ENCODE data around the gene SPTSSA. TPM values are rescaled to one million over a fixed set of nuclear protein-coding genes. Genes with fewer than 3 reads are reported as not detected.

Gene SPTSSA
- total RNA-seq, 1 experiment from 2014 or later, result 14.0 TPM

GRCh38 chr14:34437729-34438080 lies 24.3 kb downstream of the SPTSSA start:
- H3K9me2 ChIP-seq (replicated peaks; ENCODE audit: low read length), result no peaks in the 10 kb centered on the region
- H3K36me3 ChIP-seq (ENCODE audit: low read depth, low read length), result peaks cover 12% of the 10 kb centered on the region; the same call in 1 of the 2 replicates
- peak overlapping the region; percentile 61 for H3K4me2 ChIP-seq (ENCODE audit: low read length)
- POLR2A ChIA-PET (ENCODE audit: unreplicated experiment), result interaction anchor here (0.6 to 0.7 kb wide), 2 partner anchors 29 to 611 kb away, joined by 3 to 6 read pairs; no protein-coding TSS in a partner anchor
- peaks cover 10% of the 10 kb centered on the region for H3F3A ChIP-seq (ENCODE audit: low read length, unreplicated experiment)
- peaks cover 31% of the 10 kb centered on the region for H3K4me1 ChIP-seq (ENCODE audit: insufficient read depth, low read length)
- H3K27ac ChIP-seq (ENCODE audit: low read length), result peak overlapping the region; percentile 52; the same call in 1 of the 2 replicates
- H2AFZ ChIP-seq (ENCODE audit: low read length), result no peak overlapping the region
- CTCF ChIA-PET, result no interaction called here
- H3K4me3 ChIP-seq (ENCODE audit: low read length), result no peak overlapping the region
- H3K27me3 ChIP-seq (ENCODE audit: low read length), result no peaks in the 10 kb centered on the region
- H4K20me1 ChIP-seq (ENCODE audit: low read length), result peaks cover 13% of the 10 kb centered on the region
- intact Hi-C loops (cut with micrococcal nuclease), result loop anchor here (2.0 to 5.0 kb wide), 3 partner anchors 15 to 105 kb away; no protein-coding TSS in a partner anchor
- no peaks in the 10 kb centered on the region for H3K9me3 ChIP-seq (ENCODE audit: low read length)
- no peak for DNase-seq
- ATAC-seq, result no peak
- no TSS peak for BruUV-seq (replicated peaks)
- peaks cover 56% of the 10 kb centered on the region for H3K79me2 ChIP-seq (ENCODE audit: low read length)
- H3K9ac ChIP-seq (ENCODE audit: low read length), result no peak overlapping the region
- no peak for TF ChIP-seq EZH2phosphoT487 (IDR thresholded peaks at IDR 0.05; ENCODE audit: borderline replicate concordance, low read length)

GRCh38 chr14:34436960-34437728 lies 24.9 kb downstream of the SPTSSA start:
- peak; percentile 9 for ATAC-seq
- intact Hi-C loops (cut with micrococcal nuclease), result loop anchor here (2.0 to 5.0 kb wide), 3 partner anchors 16 to 105 kb away; no protein-coding TSS in a partner anchor
- DNase-seq, result no peak
- peaks cover 56% of the 10 kb centered on the region for H3K79me2 ChIP-seq (ENCODE audit: low read length)
- H2AFZ ChIP-seq (ENCODE audit: low read length), result no peak overlapping the region
- ChIA-PET POLR2A (ENCODE audit: unreplicated experiment) (interaction anchor here (0.6 to 0.7 kb wide), 4 partner anchors 13 to 1379 kb away, joined by 3 to 12 read pairs (median 6); no protein-coding TSS in a partner anchor), CTCF (interaction anchor here (0.9 to 1.0 kb wide), 2 partner anchors 15 to 60 kb away, joined by 6 to 9 read pairs; no protein-coding TSS in a partner anchor)
- BruUV-seq (replicated peaks), result no TSS peak
- peaks cover 12% of the 10 kb centered on the region; the same call in 1 of the 2 replicates for H3K36me3 ChIP-seq (ENCODE audit: low read depth, low read length)
- H3K4me1 ChIP-seq (ENCODE audit: insufficient read depth, low read length), result peaks cover 37% of the 10 kb centered on the region
- H3K27me3 ChIP-seq (ENCODE audit: low read length), result no peaks in the 10 kb centered on the region
- TF ChIP-seq EZH2 (IDR thresholded peaks at IDR 0.05; ENCODE audit: low read length, unreplicated experiment), result no peak
- TF ChIP-seq EZH2phosphoT487 (IDR thresholded peaks at IDR 0.05; ENCODE audit: borderline replicate concordance, low read length), result no peak
- TF ChIP-seq CTCF (conservative IDR thresholded peaks at IDR 0.05; ENCODE audit: low read depth, low read length), result no peak
- no peak overlapping the region for H3K9ac ChIP-seq (ENCODE audit: low read length)
- H3K9me3 ChIP-seq (ENCODE audit: low read length), result no peaks in the 10 kb centered on the region
- H3K4me3 ChIP-seq (ENCODE audit: low read length), result no peak overlapping the region
- no peaks in the 10 kb centered on the region for H3K9me2 ChIP-seq (replicated peaks; ENCODE audit: low read length)
- peaks cover 10% of the 10 kb centered on the region for H3F3A ChIP-seq (ENCODE audit: low read length, unreplicated experiment)
- peak overlapping the region; percentile 52 for H3K27ac ChIP-seq (ENCODE audit: low read length)
- peak overlapping the region; percentile 61 for H3K4me2 ChIP-seq (ENCODE audit: low read length)
- H4K20me1 ChIP-seq (ENCODE audit: low read length), result peaks cover 13% of the 10 kb centered on the region

GRCh38 chr14:34436118-34436905 lies 25.7 kb downstream of the SPTSSA start:
- no peak for TF ChIP-seq EZH2phosphoT487 (IDR thresholded peaks at IDR 0.05; ENCODE audit: borderline replicate concordance, low read length)
- TF ChIP-seq CTCF (conservative IDR thresholded peaks at IDR 0.05; ENCODE audit: low read depth, low read length), result no peak
- TF ChIP-seq EZH2 (IDR thresholded peaks at IDR 0.05; ENCODE audit: low read length, unreplicated experiment), result no peak
- no TSS peak for BruUV-seq (replicated peaks)
- ChIA-PET POLR2A (ENCODE audit: unreplicated experiment) (interaction anchor here (0.5 to 0.7 kb wide), 3 partner anchors 24 to 1379 kb away, joined by 3 to 8 read pairs (median 4); no protein-coding TSS in a partner anchor), CTCF (interaction anchor here (0.9 to 1.0 kb wide), 2 partner anchors 16 to 61 kb away, joined by 6 to 9 read pairs; no protein-coding TSS in a partner anchor)
- Histone ChIP-seq H3K27ac (ENCODE audit: low read length) (peak overlapping the region; percentile 52; the same call in 1 of the 2 replicates), H3K9ac (ENCODE audit: low read length) (no peak overlapping the region), H3K4me2 (ENCODE audit: low read length) (peak overlapping the region; percentile 61; the same call in 1 of the 2 replicates), H3K4me3 (ENCODE audit: low read length) (no peak overlapping the region), H3K9me3 (ENCODE audit: low read length) (no peaks in the 10 kb centered on the region), H3K79me2 (ENCODE audit: low read length) (peaks cover 56% of the 10 kb centered on the region), H3K27me3 (ENCODE audit: low read length) (no peaks in the 10 kb centered on the region), H3K36me3 (ENCODE audit: low read depth, low read length) (peaks cover 12% of the 10 kb centered on the region; the same call in 1 of the 2 replicates), H3F3A (ENCODE audit: low read length, unreplicated experiment) (peaks cover 10% of the 10 kb centered on the region), H3K9me2 (replicated peaks; ENCODE audit: low read length) (no peaks in the 10 kb centered on the region), H2AFZ (ENCODE audit: low read length) (no peak overlapping the region), H3K4me1 (ENCODE audit: insufficient read depth, low read length) (peaks cover 42% of the 10 kb centered on the region), H4K20me1 (ENCODE audit: low read length) (peaks cover 13% of the 10 kb centered on the region)
- ATAC-seq, result peak; percentile 87
- intact Hi-C loops (cut with micrococcal nuclease), result loop anchor here (2.0 to 5.0 kb wide), 3 partner anchors 16 to 104 kb away; no protein-coding TSS in a partner anchor
- peak; percentile 79 for DNase-seq
